B cell (primary cell): ENCODE measurements around the gene ATP8A2. TPM values are rescaled to one million over a fixed set of nuclear protein-coding genes. Genes with fewer than 3 reads are reported as not detected.

Experiments
- ATAC-seq: fragments of 200-7000 bp; cut with Tn5 transposase; one replicate; pipeline ENCODE4 v1.10.0; 2021; ENCODE audit warnings: low read depth, mild to moderate bottlenecking, moderate number of reproducible peaks, moderate library complexity
- CTCF ChIA-PET: fragments of 350-600 bp; sonication (Branson Sonifier 250); formaldehyde crosslinking; loops from one replicate; lab custom pipeline; 2021; ENCODE audit warnings: antibody characterized with exemption, inconsistent platforms; lab: Charles Lee
- POLR2A ChIA-PET: fragments of 350-600 bp; sonication (Branson Sonifier 250); formaldehyde crosslinking; loops from one replicate; lab custom pipeline; 2021; ENCODE audit warnings: antibody characterized with exemption; lab: Charles Lee
- DNase-seq: peaks from one replicate; pipeline ENCODE4 v3.0.0; 2013
- H2AFZ ChIP-seq: 2 replicates; pipeline ENCODE4 v1.6.1; 2012; ENCODE audit warnings: mild to moderate bottlenecking, low read depth, low read length; ENCODE audit not compliant: insufficient read depth, poor library complexity, severe bottlenecking
- H3K27ac ChIP-seq, 2 donors: 1 replicate in 1 of 2; 2 replicates in 1 of 2; pipeline ENCODE4 v1.5.1; 2012 to 2013; ENCODE audit warnings: low read length in 2 of 2, mild to moderate bottlenecking in 2 of 2, moderate library complexity in 1 of 2
- H3K27me3 ChIP-seq, 4 experiments: fragments of 200-600 bp in 1 of 4; sonication (generic) in 1 of 4; replicated peaks in 1 of 4; 1 replicate in 2 of 4; 2 replicates in 2 of 4; pipeline versions ENCODE4 v1.6.1 to v1.7.0; 2013 to 2016; ENCODE audit warnings: low read length in 3 of 4, mild to moderate bottlenecking in 2 of 4, mixed read lengths in 1 of 4, moderate library complexity in 1 of 4; ENCODE audit not compliant: insufficient read depth in 4 of 4, control insufficient read depth in 3 of 4; ENCODE audit errors: control extremely low read depth in 1 of 4
- H3K36me3 ChIP-seq, 2 experiments: replicated peaks in 1 of 2; 1 replicate in 1 of 2; 2 replicates in 1 of 2; pipeline versions ENCODE4 v1.6.1 to v1.7.1; 2013; ENCODE audit warnings: low read length in 1 of 2; ENCODE audit not compliant: insufficient read depth in 2 of 2, control insufficient read depth in 1 of 2; ENCODE audit errors: control extremely low read depth in 1 of 2, extremely low read depth in 1 of 2
- H3K4me1 ChIP-seq, 2 donors: fragments of 200-600 bp in 1 of 2; sonication (generic) in 1 of 2; 1 replicate in 1 of 2; 2 replicates in 1 of 2; pipeline versions ENCODE4 v1.5.1 to v1.6.1; 2013 to 2017; ENCODE audit warnings: low read length in 2 of 2; ENCODE audit not compliant: control insufficient read depth in 2 of 2, insufficient read depth in 2 of 2
- H3K4me2 ChIP-seq: replicated peaks from 2 replicates; pipeline ENCODE3; 2012; ENCODE audit warnings: mild to moderate bottlenecking, low read depth, low read length; ENCODE audit not compliant: poor library complexity, severe bottlenecking
- H3K4me3 ChIP-seq, 5 experiments: fragments of 200-600 bp in 1 of 5; sonication (generic) in 1 of 5; 1 replicate in 3 of 5; 2 replicates in 2 of 5; pipeline versions ENCODE4 v1.5.1 to v1.7.0; 2011 to 2016; ENCODE audit warnings: low read length in 4 of 5, mild to moderate bottlenecking in 4 of 5, low read depth in 2 of 5, control low read depth in 1 of 5, moderate library complexity in 1 of 5; ENCODE audit not compliant: insufficient read depth in 1 of 5; ENCODE audit errors: control extremely low read depth in 1 of 5, extremely low read depth in 1 of 5
- H3K79me2 ChIP-seq: fragments of 200-600 bp; sonication (generic); one replicate; pipeline ENCODE4 v1.6.0; 2016; ENCODE audit warnings: low read length; ENCODE audit not compliant: control insufficient read depth, insufficient read depth
- H3K9ac ChIP-seq: fragments of 200-600 bp; sonication (generic); 2 replicates; pipeline ENCODE4 v1.6.1; 2017; ENCODE audit warnings: mild to moderate bottlenecking, low read length, moderate library complexity
- H3K9me3 ChIP-seq, 3 donors: one replicate each; pipeline versions ENCODE4 v1.6.1 to v1.7.1; 2013; ENCODE audit warnings: low read length in 2 of 3; ENCODE audit not compliant: control insufficient read depth in 2 of 3, insufficient read depth in 1 of 3; ENCODE audit errors: control extremely low read depth in 1 of 3
- H4K20me1 ChIP-seq: 2 replicates; pipeline ENCODE4 v1.6.0; 2012; ENCODE audit warnings: mild to moderate bottlenecking, low read length; ENCODE audit not compliant: insufficient read depth, control insufficient read depth, poor library complexity, severe bottlenecking
- H3K27ac Mint-ChIP-seq: one replicate; pipeline ENCODE4 v1.8.0; 2021; ENCODE audit warnings: mixed read lengths
- H3K27me3 Mint-ChIP-seq: one replicate; pipeline ENCODE4 v1.8.0; 2021; ENCODE audit warnings: mixed read lengths
- H3K4me1 Mint-ChIP-seq: one replicate; pipeline ENCODE4 v1.8.0; 2021; ENCODE audit warnings: mixed read lengths
- H3K4me3 Mint-ChIP-seq: one replicate; pipeline ENCODE4 v1.8.0; 2021; ENCODE audit warnings: mixed read lengths
- H3K9me3 Mint-ChIP-seq: one replicate; pipeline ENCODE4 v1.8.0; 2022; ENCODE audit warnings: mixed read lengths; ENCODE audit not compliant: insufficient read depth
- CTCF ChIP-seq: fragments of 200-600 bp; IDR thresholded peaks from one replicate; pipeline ENCODE4 v1.8.0; 2022; ENCODE audit warnings: antibody characterized with exemption, mild to moderate bottlenecking
- EZH2 ChIP-seq: IDR thresholded peaks from 2 replicates; pipeline ENCODE4 v1.6.1; 2012; ENCODE audit warnings: borderline replicate concordance, low read depth, mild to moderate bottlenecking, moderate library complexity, low read length; ENCODE audit not compliant: insufficient read depth, poor library complexity, severe bottlenecking
- WGBS: methylation state at CpG from one replicate; pipeline ENCODE4 v1.1.5; 2013; ENCODE audit warnings: missing lambda C conversion rate; ENCODE audit not compliant: insufficient coverage; 5-methylcytosine and 5-hydroxymethylcytosine counted together
- intact Hi-C: fragments of 100-400 bp; cut with micrococcal nuclease; formaldehyde crosslinking; loops from one replicate; pipeline ENCODE4 v1.10.0; 2022
- polyA plus RNA-seq: library from polyadenylated mRNA; depleted of rRNA; stranded (reverse); fragments of >200 nt; gene quantifications from 2 replicates; pipeline ENCODE4 v1.2.3, GENCODE V29; 2012
- total RNA-seq, 2 donors: library from RNA; stranded (reverse); fragments of 120-200 nt in 1 of 2; gene quantifications; 1 replicate in 1 of 2; 2 replicates in 1 of 2; pipeline versions ENCODE4 v1.2.3 to v1.2.4, GENCODE V29; 2013 to 2022

Gene ATP8A2
- total and polyA plus RNA-seq, 2 donors (not counting 1 experiment from before 2014, with no cell fraction given), result not detected

DNA sequence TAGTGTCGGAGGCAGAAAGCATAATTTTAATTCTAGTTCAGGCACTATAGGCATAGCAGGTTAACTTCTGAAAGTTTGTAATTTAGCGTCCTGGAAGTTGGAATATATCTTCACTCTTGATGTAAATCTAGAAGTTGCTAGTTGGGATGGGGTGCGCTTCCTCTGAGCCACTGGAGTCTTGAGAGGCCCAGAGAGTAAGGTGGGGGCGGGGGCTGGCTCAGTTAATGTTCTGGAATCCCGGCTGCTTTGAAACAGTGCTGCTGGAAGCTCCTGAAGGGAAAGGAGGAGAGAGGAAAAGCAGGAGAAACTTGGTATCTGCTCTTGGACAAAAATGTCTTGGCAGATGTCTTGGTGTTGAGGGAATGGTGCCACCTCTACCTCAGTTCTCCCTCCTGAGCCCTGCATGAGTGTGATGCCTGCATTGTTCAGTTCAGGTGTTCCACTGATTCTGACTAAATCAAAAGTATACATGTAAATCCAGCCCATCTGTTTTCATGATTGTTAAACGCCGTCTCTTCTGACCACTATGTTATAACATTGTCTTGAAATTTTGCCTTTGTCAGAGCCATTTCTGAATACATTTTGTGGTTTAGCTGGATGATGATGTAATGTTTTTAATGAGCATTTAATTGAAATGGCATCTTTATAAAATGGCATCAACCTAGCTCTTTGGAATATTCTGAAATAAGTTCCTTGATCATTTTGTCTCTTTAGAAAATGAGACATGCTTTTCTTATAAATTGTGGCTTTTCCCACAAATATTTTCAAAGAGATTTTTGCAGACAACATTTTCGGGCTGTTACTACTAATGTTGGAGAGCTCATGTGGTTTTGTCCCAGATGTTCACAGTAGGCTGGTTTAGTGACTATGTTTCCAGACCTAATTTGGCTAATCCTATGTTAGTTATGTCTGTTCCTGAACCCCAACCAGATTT, 477.3 kb downstream of the ATP8A2 start:
- Histone ChIP-seq H3K36me3 (no peaks in the 10 kb centered on the region), H3K9ac (no peak overlapping the region), H3K4me3 (no peak overlapping the region), H2AFZ (no peak overlapping the region), H3K27me3 (no peaks in the 10 kb centered on the region), H3K79me2 (no peaks in the 10 kb centered on the region), H3K27ac (no peak overlapping the region), H3K4me1 (peaks cover 9 to 26% of the 10 kb centered on the region in 2 donors), H3K9me3 (peaks cover 0 to 6% (median 0%) of the 10 kb centered on the region in 3 donors), H3K4me2 (no peak overlapping the region), H4K20me1 (no peaks in the 10 kb centered on the region)
- ATAC-seq (no peak), DNase-seq (no peak)
- TF ChIP-seq EZH2 (no peak), CTCF (no peak)
- Mint-ChIP-seq H3K4me3 (no peak overlapping the region), H3K27me3 (no peaks in the 10 kb centered on the region), H3K9me3 (no peaks in the 10 kb centered on the region), H3K27ac (no peak overlapping the region), H3K4me1 (peaks cover 31% of the 10 kb centered on the region)
- CTCF ChIA-PET, result no interaction called here
- 80% methylated on average over 5 of the region's 8 CpGs for WGBS
- POLR2A ChIA-PET, result no interaction called here
- intact Hi-C loops, result no loop called here

GRCh38 chr13:25857830-25858229, 486.1 kb downstream of the ATP8A2 start:
- POLR2A ChIA-PET, result no interaction called here
- no CpG with 5 or more reads among the region's 4 CpGs for WGBS
- CTCF ChIA-PET, result no interaction called here

More at GRCh38 chr13:25857830-25858229, 486.1 kb downstream of the ATP8A2 start:
- Histone ChIP-seq H3K36me3 (no peaks in the 10 kb centered on the region), H3K4me2 (no peak overlapping the region), H3K79me2 (no peaks in the 10 kb centered on the region), H3K9me3 (no peaks in the 10 kb centered on the region), H3K27ac (no peak overlapping the region), H4K20me1 (no peaks in the 10 kb centered on the region), H2AFZ (no peak overlapping the region), H3K27me3 (no peaks in the 10 kb centered on the region), H3K4me3 (no peak overlapping the region), H3K9ac (no peak overlapping the region), H3K4me1 (no peaks in the 10 kb centered on the region)
- H3K27ac Mint-ChIP-seq, result no peak overlapping the region
- no peak overlapping the region for H3K4me3 Mint-ChIP-seq
- no peak for DNase-seq
- intact Hi-C loops, result no loop called here
- H3K4me1 Mint-ChIP-seq, result no peaks in the 10 kb centered on the region
- H3K27me3 Mint-ChIP-seq, result peaks cover 8% of the 10 kb centered on the region
- TF ChIP-seq EZH2, result no peak
- no peak for TF ChIP-seq CTCF
- ATAC-seq, result no peak
- no peaks in the 10 kb centered on the region for H3K9me3 Mint-ChIP-seq
